Measurements from ENCODE around the gene FCGR2B.
"Not testable (repeated sequence)": the region's sequence is repeated elsewhere in the genome, so short reads cannot be mapped to it uniquely, and the experiment has no call there.

FCGR2B gene

DNA sequence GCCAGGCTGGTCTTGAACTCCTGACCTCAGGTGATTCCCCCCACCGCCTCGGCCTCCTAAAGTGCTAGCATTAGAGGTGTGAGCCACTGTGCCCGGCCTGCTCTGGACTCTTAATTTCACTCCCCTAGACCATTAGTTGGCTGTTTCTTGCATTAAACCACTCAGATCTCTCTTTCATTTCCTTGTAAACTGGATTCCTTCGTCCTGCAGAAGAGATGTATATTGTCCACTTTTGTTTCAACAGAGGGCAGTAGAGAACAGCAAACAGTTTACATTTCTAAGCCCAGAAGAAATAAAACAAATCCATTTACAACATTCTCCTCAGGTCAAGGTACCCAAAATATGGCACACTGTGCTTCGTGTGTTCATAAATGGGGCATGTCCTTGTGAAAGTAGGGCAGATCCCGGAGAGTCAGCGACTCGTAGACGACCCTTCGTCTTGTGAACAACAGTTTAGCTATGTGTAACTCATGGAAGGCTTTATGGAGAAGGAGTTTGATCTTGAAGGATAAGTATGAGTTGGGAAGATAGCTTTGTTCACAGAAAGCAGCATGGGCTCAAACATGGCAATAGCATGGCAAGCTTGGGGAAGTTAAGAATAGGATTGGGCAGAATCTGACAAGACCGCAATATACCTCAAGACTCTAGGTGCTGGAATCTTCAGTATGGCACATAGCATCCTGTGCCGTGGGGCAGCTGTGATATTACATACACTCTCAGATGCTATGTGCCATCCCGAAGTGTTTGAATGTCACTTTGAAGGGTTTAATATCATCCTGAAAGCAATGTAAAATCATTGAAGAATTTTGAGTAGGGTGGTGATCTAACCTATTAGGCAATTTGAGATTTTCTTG, 15.2 kb upstream of the FCGR2B start:
- DNase-seq: not testable (repeated sequence)

DNA sequence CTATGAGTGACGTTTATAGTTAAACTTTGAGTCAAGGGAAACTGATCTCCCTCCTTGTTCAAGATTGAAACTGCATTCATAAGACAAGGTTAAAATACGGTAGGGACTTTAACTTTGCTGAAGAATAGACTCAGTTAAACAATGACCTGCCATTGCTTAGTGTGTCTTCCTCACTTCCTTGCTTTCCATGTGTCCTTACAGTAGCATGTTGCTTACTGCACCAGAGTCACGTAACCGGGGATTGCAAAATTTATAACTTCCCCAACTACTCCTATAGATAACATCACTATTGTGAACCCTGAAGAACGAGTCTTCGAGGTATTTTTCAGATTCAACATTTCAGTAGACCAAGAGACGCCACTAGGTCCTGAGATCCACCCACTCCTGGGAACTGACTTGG, 9.4 kb upstream of the FCGR2B start:
- not testable (repeated sequence) for DNase-seq

DNA sequence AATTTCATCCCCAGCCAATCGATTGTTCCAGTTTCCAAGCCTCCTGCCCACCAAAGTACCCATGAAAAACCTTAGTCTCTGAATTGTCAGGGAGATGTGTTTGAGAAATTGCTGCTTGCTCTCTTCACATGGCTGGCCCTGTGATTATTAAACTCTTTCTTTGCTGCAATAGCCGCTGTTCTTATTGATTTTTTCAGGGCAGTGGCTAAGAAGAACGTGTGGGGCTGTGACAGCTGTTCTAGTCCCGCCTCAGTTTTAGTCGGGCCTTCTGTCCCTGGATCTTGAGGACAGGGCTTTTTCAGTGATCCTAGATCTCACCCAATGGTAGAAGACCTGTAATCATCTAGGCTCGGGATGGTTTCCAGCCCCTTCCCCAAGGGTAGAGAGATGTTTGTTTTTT, 9.0 kb upstream of the FCGR2B start:
- DNase-seq: not testable (repeated sequence)

DNA sequence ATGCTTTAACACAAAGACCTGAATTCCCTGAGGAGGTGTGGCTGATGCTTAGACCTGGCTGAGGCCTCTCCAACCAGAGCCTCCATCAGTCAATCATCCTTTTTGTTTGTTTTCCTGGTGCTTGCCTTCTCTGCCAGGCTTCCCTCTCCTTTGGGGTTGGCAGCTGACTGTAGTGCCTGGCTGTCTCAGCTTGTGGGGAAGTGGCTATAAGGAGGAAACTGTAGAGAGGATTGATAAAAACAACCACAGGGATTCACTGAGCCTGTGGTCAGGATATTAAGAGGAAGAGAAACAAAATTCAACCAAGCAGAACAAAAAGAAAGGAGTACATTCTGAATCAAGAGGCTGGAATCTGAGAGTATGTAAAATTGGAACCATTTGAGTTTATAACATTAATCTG, 4.4 kb upstream of the FCGR2B start:
- not testable (repeated sequence) for DNase-seq

DNA sequence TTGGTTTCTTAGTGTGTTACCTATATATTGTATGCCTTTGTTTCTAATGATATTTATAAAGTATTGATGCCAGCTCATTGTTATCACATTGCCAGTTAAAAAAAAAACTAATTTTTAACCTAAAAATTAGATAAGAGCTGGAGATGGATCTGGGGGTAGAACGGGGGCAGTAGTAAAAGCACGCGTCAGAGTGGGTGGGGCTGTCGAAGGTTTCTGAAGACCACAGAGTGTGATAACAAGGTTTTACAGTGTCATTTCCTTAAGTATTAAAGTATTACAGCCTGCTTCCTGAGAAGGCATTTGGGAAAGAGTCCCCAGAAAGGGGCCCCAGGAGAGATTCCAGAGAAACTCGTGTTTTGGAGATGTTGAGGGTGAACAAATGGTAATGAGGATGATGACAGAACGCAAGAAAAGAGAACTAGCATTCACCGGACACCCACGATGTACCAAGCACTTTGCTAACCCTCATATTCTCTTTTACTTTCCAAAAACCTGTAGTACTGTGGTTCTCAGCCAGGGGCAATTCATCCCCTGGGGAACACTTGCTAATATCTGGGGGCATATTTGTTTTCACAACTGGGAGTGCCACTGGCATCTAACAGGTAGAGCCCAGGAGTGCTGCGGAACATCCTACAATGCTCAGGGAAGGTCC, 1.2 kb upstream of the FCGR2B start:
- not testable (repeated sequence) for DNase-seq

DNA sequence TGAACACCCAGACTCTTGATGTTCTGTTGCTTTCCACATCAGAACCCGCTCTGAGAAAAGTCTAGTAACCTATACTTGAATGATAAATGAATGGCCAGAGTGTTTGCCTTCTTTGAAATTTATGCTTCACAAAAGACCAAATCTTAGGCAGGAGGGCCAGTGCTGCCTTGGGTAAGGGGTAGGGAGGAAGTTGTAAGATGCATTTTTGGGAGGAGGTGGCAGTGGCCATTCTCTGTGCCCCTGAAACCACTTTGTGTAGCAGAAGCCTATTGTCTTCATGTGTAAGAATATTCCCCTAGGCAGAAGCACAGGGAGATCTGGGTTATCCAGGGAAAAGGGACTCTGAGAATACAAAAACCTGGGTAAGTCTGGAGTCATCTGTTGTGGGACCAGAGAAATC, 626 bp downstream of the FCGR2B start:
- not testable (repeated sequence) for DNase-seq

DNA sequence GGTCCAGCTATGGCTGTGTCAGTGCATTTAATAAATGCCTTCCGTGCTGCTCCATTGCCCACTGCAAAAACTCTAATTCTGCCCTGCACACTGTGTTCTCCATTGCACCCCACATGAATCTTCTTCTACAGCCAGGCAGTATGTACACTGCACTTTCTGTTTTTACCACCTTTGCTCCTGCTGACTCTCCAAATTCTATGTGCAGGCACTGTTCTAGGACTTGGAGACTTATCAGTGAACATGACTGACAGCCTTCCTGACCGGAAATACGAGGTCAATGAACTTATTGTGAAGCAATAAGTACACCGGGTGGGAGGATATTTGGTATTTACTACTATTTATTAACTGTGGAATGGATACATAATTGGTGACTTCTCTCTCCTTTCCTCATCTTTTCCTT, 1.7 kb downstream of the FCGR2B start:
- DNase-seq: not testable (repeated sequence)

DNA sequence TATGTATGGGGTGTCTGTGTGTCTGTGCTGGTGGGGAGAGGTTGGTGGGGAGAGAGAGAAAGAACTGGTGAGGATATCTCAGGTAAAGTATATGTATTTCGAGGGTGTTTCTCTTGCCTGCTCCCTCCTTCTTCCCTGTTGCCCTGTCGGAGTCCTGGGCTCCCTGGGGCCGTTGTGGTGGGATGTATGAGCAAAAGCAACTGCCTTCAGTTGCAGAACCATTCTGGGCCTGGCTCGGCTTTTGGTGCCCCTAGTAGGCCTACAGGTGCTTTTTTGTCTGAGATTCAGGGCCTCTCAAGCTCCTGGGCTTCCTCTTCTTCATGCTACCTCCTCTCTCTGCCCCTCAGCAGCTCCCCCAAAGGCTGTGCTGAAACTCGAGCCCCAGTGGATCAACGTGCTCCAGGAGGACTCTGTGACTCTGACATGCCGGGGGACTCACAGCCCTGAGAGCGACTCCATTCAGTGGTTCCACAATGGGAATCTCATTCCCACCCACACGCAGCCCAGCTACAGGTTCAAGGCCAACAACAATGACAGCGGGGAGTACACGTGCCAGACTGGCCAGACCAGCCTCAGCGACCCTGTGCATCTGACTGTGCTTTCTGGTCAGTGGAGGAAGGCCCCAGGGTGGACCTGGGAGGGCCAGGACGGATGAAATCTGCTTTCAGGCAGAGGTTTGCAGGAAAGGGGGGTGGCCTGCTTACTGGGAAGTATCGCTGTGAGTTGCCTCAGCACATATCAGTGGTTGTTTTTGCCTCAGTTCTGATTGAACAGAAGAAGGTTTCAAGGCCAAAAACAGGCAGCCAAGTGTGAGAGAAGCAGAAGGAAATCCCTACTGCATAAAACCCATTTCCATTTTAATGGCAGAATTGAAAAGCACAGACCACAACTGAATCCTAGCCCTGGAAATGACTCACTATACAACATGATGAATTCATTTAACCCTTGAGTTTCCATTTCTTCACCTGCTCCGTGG, 8.4 kb downstream of the FCGR2B start:
- DNase-seq: not testable (repeated sequence)

DNA sequence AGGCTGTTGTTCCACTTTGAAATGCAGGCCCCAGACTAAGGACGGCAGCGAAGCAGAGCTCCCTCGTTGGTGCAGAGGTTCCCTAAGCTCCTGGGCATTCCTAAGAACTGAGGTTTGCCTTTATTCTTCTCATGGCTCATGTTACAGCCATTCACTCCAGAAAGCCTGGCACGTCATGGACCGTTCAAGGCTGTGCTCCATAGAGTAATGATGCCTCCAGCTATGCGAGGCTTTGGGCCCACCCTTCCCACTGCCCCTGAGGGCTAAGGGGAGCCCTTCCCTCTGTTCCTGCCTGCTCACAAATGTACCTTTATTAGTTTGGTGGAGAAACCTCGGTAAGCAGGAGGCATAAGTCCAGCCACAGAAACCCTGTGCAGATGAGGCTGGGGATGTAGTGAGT, 10.5 kb downstream of the FCGR2B start:
- DNase-seq: not testable (repeated sequence)

DNA sequence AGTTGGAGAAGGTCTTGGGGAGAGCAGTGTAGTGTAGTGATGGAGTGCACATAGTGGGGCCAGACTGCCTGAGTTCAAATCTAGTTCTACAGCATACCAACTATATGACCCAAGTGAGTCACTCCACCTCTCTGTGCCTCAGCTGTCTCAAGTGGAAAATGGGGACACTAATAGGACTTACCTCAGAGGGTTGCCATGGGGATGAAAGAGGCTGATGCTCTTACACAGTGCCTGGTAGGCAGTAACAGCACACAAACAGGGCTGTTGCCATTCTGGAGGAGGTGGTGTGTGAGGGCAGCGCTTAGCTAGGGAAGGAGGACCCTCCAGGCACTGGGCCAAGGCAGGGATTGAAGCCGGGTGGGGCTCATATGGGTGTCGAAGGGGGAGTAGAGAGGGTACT, 11.5 kb downstream of the FCGR2B start:
- DNase-seq: not testable (repeated sequence)

DNA sequence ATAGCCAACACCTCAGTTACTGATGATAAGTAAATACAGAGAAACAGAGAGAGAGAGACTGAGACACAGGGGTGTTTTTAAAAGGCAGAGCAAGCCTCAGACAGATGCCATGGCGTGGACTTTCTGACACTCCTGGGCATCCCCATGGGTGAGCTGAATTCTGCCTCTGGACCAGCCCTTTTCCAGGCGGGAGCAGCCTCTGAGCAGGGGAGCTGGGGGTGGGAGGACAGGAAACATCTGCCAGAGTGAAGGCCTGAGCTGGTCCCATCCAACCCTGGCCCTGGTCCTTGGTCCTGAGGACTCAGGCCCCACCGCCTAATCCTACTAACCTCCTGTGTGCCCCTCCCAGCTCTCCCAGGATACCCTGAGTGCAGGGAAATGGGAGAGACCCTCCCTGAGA, 12.0 kb downstream of the FCGR2B start:
- not testable (repeated sequence) for DNase-seq

DNA sequence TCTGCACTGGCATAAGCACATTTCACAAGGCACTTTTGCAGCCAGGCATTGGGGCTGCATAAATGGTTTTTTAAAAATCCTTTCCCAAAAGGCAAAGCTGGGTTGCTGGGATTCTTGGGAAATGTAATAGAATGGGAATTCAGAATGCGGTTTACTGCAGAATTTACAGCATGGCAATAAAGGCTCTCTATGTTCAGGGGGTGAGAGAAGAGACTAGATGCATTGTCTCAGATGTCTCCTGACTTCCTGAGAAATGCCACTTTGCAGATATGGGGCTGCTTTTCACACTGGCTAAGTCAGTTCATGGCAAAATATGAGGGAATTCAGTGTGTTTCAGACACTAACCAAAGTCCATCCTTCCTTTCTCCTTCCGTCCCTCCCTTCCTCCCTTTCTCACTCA, 13.5 kb downstream of the FCGR2B start:
- DNase-seq: no peak

DNA sequence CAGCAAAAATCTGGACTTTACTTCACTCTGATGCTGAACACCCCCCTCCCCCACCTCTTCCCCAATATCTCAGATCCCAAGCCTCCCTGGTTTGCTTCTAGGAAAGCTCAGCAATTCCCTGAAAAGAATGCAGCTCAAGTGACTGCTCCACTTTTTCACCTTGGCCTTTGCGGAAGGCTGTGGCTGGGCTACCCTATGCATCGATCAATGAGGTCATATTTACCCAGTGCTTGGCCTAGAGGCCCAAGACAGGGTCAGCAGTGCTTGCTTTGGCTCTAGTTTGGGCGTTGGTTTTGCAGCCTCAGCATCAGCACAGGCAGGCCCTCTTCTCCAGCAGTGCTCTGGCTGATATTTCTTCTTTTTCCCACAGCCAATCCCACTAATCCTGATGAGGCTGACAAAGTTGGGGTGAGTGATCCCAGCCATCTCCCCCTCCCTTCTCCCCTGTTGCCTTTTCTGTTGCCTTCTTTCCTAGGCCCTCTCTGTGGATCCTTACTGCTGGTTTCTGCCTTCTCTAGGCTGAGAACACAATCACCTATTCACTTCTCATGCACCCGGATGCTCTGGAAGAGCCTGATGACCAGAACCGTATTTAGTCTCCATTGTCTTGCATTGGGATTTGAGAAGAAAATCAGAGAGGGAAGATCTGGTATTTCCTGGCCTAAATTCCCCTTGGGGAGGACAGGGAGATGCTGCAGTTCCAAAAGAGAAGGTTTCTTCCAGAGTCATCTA, 14.2 kb downstream of the FCGR2B start:
- no peak for DNase-seq

DNA sequence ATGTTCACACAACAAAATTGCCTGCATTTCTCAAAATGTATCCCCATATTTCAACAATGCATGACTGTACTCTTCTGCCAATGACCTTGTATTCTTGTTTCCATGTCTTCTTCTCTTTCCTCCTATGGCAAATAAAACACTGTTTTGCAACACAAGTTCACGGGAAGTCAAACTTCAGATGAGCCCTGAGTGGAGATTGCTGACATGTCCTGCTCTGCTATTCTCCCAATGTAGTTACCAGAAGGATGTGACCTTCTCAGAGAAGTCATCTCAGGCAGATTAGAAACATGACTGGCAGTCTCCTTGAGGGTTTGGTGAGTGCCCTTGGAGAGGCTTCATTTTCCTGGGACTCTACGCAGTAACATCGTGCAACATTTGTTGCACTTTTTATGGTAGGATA, 15.6 kb downstream of the FCGR2B start:
- DNase-seq: no peak

DNA sequence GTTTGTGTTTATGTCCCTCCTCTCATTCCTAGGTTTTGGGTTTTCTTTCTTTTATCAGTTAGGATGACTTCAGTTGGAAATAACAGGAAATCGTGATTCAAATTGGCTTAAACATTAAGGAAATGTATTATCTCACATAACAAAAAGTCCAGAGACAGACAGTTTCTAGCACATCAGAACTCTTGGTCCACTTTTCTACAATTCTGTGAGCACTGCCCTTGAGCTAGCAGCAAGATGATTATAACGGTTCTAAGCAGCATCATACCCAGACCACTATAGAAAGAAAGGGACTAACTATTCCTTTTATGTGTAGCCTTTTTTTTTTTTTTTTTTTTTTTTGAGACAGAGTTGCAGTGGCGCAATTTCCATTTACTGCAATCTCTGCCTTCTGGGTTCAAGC, 18.9 kb downstream of the FCGR2B start:
- DNase-seq: no peak

DNA sequence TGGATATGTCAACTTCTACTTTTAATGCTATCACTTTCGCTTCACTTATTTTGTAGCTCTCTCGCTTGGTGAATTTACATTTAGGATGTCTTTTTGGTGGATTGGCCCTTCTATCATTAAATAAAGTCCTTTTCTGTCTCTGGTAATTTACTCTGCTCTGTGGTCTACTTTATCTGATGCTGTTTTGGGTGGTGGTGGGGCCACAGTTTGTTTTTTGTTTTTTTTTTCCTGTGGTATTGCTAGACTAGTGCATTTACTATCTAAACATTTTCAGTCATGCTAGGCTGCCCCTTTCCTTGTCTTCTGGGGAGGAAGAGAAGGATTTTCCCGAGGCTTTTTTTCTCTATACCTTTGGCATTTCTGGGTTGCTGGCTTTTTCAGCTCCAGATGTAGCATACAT, 26.0 kb downstream of the FCGR2B start:
- DNase-seq: no peak

DNA sequence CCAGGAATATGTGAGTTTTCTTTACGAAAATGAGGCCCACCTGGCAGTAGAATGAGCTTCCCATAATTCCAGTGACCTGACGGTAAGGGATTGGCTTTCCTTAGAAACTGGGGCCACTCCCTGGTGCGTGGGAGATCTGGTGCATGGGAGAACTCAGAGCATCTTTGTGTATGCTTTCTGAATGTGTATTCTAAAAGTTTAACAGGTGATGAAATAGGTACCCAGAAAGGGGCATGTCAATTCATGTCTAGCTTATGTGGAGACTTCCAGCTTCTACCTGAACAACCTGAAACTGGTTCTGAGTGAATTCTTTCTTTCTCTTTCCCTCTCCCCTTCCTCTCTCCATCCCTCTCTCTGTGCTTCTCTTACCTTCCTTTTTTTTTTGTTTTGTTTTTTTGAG, 28.9 kb downstream of the FCGR2B start:
- no peak for DNase-seq

DNA sequence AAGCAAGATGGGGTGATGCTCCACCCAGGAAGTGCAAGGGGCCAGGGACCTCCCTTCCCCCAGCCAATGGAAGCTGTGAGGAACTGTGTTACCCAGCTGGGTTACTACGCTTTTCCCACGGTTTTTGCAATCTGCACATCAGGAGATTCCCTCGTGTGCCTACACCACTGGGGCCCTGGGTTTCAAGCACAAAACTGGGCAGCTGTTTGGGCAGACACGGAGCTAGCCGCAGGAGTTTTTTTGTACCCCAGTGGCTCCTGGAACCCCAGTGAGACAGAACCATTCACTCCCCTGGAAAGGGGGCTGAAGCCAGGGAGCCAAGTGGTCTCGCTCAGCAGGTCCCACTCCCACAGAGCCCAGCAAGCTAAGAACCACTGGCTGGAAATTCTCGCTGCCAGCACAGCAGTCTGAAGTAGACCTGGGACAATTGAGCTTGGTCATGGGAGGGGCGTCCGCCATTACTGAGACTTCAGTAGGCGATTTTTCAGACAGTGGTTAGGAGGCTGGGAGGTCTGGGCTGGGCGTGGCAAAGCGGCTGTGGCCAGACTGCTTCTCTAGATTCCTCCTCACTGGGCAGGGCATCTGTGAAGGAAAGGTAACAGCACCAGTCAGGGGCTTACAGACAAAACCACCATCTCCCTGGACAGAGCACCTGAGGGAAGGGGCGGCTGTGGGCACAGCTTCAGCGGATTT, 30.2 kb downstream of the FCGR2B start:
- not testable (repeated sequence) for DNase-seq

DNA sequence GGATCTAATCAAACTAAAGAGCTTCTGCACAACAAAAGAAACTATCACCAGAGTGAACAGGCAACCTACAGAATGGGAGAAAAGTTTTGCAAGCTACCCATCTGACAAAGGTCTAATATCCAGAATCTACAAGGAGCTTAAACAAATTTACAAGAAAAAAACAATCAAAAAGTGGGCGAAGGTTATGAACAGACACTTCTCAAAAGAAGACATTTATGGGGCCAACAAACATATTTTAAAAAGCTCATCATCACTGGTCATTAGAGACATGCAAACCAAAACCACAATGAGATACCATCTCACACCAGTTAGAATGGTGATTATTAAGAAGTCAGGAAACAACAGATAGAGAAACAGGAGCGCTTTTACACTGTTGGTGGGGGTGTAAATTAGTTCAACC, 35.4 kb downstream of the FCGR2B start:
- not testable (repeated sequence) for DNase-seq

DNA sequence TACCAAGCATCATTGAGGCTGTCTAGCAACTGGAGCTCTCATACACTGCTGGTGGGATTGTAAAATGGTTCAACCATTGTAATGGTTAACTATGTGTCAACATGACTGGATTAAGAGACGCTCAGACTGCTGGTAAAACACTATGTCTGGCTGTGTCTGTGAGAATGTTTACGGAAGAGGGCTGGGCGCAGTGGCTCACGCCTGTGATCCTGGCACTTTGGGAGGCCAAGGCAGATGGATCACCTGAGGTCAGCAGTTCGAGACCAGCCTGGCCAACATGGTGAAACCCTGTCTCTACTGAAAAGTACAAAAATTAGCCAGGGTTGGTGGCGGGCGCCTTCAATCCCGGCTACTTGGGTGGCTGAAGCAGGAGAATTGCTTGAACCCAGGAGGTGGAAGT, 39.3 kb downstream of the FCGR2B start:
- no peak for DNase-seq

DNA sequence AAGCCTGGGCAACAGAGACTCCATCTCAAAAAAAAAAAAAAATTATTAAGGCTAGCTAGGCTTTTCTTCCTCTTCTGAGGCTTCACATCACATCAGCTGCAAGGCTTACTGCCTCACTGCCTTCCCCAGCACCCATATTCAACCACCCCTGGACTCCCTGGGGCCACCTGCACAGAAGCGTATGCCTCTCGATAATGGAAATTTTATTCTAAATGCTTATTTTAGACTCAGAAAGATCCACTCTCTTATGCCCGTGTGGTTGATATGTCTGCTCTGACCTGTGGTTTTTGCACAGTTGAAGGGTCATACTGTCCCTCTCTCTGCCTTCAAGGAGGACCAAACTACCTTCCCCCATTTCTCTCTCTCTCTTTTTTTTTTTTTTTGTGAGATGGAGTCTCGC, 42.6 kb downstream of the FCGR2B start:
- no peak for DNase-seq

DNA sequence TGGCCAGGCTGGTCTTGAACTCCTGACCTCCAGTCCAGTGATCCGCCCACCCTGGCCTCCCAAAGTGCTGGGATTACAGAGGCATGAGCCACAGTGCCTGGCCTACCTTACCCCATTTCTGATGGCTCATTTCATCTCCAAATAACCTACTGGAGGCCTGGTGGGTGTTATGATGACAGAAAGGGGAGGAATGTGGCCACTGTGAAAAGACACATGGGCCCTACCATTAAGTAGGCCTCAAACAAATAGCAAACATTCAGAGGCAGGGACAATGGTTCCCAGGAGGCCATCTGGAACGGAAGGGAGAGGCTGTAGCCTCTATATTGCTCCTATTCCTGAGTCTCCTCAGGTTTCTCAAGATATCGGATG, 43.2 kb downstream of the FCGR2B start:
- no peak for DNase-seq
